Neural progenitor cell (in vitro differentiated cells): ENCODE data around the gene RERE. TPM values are rescaled to one million over a fixed set of nuclear protein-coding genes. Genes with fewer than 3 reads are reported as not detected.

ENCODE experiments used
- DNase-seq: peaks from one replicate; pipeline ENCODE4 v3.0.0-alpha.2; 2016; ENCODE audit warnings: low spot score
- H2AFZ ChIP-seq: fragments of 200-600 bp; sonication (generic); replicated peaks from 2 replicates; pipeline ENCODE4 v1.6.1; 2016; ENCODE audit warnings: antibody characterized with exemption
- H3F3A ChIP-seq: fragments of 200-600 bp; sonication (generic); 2 replicates; pipeline ENCODE4 v1.6.1; 2016; ENCODE audit warnings: antibody characterized with exemption, low read depth
- H3K27ac ChIP-seq: fragments of 200-600 bp; sonication (generic); 2 replicates; pipeline ENCODE4 v1.5.1; 2016; ENCODE audit warnings: mild to moderate bottlenecking
- H3K27me3 ChIP-seq: fragments of 200-600 bp; sonication (generic); 2 replicates; pipeline ENCODE4 v1.6.1; 2016; ENCODE audit warnings: mild to moderate bottlenecking, moderate library complexity
- H3K36me3 ChIP-seq: fragments of 200-600 bp; sonication (generic); 2 replicates; pipeline ENCODE4 v1.5.1; 2016
- H3K4me1 ChIP-seq: fragments of 200-600 bp; sonication (generic); 2 replicates; pipeline ENCODE4 v1.6.1; 2016; ENCODE audit warnings: mixed run types
- H3K4me2 ChIP-seq: fragments of 200-600 bp; sonication (generic); 2 replicates; pipeline ENCODE4 v1.6.1; 2016
- H3K4me3 ChIP-seq: fragments of 200-600 bp; sonication (generic); 2 replicates; pipeline ENCODE4 v1.5.1; 2016
- H3K79me2 ChIP-seq: fragments of 200-600 bp; sonication (generic); 2 replicates; pipeline ENCODE4 v1.6.1; 2016; ENCODE audit warnings: low read depth
- H3K9ac ChIP-seq: fragments of 200-600 bp; sonication (generic); 2 replicates; pipeline ENCODE4 v1.6.1; 2016
- H3K9me3 ChIP-seq: fragments of 200-600 bp; sonication (generic); 2 replicates; pipeline ENCODE4 v1.5.1; 2016; ENCODE audit warnings: low read depth
- H4K20me1 ChIP-seq: fragments of 200-600 bp; sonication (generic); 2 replicates; pipeline ENCODE4 v1.6.1; 2016; ENCODE audit warnings: low read depth
- H3K27ac Mint-ChIP-seq: 3 replicates; pipeline ENCODE4 v1.8.0; 2021; ENCODE audit warnings: mixed read lengths
- H3K27me3 Mint-ChIP-seq: 2 replicates; pipeline ENCODE4 v1.8.0; 2022; ENCODE audit warnings: low read depth, mild to moderate bottlenecking, inconsistent platforms, moderate library complexity, mixed read lengths; ENCODE audit not compliant: insufficient read depth
- H3K36me3 Mint-ChIP-seq: 3 replicates; pipeline ENCODE4 v1.8.0; 2021; ENCODE audit warnings: mixed read lengths
- H3K4me1 Mint-ChIP-seq: 3 replicates; pipeline ENCODE4 v1.8.0; 2021; ENCODE audit warnings: mixed read lengths
- H3K4me3 Mint-ChIP-seq: 3 replicates; pipeline ENCODE4 v1.8.0; 2021; ENCODE audit warnings: mild to moderate bottlenecking, moderate library complexity, mixed read lengths
- H3K9me3 Mint-ChIP-seq: 3 replicates; pipeline ENCODE4 v1.8.0; 2020; ENCODE audit warnings: mixed read lengths
- EZH2 ChIP-seq: fragments of 200-600 bp; sonication (generic); IDR thresholded peaks from 2 replicates; pipeline ENCODE4 v1.6.1; 2017; ENCODE audit warnings: antibody characterized with exemption, mild to moderate bottlenecking, moderate library complexity
- EZH2phosphoT487 ChIP-seq: fragments of 200-600 bp; sonication (generic); IDR thresholded peaks from 2 replicates; pipeline ENCODE4 v1.6.1; 2017; ENCODE audit warnings: antibody characterized with exemption
- total RNA-seq: library from RNA; depleted of rRNA; stranded (reverse); fragments of >200 nt; gene quantifications from 2 replicates; pipeline ENCODE4 v1.2.3, GENCODE V29; 2015; ENCODE audit warnings: low replicate concordance
- TF ChIP-seq, protein P1 (sequence below): fragments of 200-600 bp; sonication (generic); IDR thresholded peaks from 2 replicates; pipeline ENCODE4 v1.5.1; 2017; ENCODE audit warnings: antibody characterized with exemption, mild to moderate bottlenecking

The RERE gene
- total RNA-seq, 1 donor from 2014 or later: 29.8 TPM

DNA sequence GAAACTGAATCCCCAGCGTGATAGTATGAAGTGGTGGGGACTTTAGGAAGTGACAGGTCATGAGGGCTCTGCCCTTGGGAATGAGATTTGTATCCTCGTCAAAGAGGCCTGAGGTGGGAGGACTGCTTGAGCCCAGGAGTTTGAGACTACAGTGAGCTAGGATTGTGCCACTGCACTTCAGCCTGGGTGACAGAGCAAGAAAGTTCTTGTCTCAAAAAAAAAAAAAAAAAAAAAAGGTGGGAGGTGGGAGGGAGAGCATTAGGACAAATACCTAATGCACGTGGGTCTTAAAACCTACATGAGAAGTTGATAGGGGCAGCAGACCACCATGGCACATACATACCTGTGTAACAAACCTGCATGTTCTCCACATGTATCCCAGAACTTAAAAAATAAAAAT, 24.0 kb upstream of the RERE start:
- H3K9ac ChIP-seq: no peak overlapping the region
- H3K27ac ChIP-seq: no peak overlapping the region
- peaks cover 11% of the 10 kb centered on the region for H3K27me3 Mint-ChIP-seq
- H3K9me3 Mint-ChIP-seq: peaks cover 17% of the 10 kb centered on the region
- TF ChIP-seq, protein P1, sequence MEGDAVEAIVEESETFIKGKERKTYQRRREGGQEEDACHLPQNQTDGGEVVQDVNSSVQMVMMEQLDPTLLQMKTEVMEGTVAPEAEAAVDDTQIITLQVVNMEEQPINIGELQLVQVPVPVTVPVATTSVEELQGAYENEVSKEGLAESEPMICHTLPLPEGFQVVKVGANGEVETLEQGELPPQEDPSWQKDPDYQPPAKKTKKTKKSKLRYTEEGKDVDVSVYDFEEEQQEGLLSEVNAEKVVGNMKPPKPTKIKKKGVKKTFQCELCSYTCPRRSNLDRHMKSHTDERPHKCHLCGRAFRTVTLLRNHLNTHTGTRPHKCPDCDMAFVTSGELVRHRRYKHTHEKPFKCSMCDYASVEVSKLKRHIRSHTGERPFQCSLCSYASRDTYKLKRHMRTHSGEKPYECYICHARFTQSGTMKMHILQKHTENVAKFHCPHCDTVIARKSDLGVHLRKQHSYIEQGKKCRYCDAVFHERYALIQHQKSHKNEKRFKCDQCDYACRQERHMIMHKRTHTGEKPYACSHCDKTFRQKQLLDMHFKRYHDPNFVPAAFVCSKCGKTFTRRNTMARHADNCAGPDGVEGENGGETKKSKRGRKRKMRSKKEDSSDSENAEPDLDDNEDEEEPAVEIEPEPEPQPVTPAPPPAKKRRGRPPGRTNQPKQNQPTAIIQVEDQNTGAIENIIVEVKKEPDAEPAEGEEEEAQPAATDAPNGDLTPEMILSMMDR: no peak
- no peak for TF ChIP-seq EZH2
- TF ChIP-seq EZH2phosphoT487: no peak
- no peak overlapping the region for H3K27ac Mint-ChIP-seq
- H3K36me3 Mint-ChIP-seq: no peaks in the 10 kb centered on the region
- no peak overlapping the region for H3K4me2 ChIP-seq
- no peaks in the 10 kb centered on the region for H3K9me3 ChIP-seq
- no peaks in the 10 kb centered on the region for H4K20me1 ChIP-seq
- H3K4me3 ChIP-seq: no peak overlapping the region
- no peaks in the 10 kb centered on the region for H3K27me3 ChIP-seq
- H3K4me1 Mint-ChIP-seq: peaks cover 18% of the 10 kb centered on the region
- no peaks in the 10 kb centered on the region for H3K36me3 ChIP-seq
- no peaks in the 10 kb centered on the region for H3F3A ChIP-seq
- DNase-seq: no peak
- H3K79me2 ChIP-seq: no peaks in the 10 kb centered on the region
- H3K4me3 Mint-ChIP-seq: no peak overlapping the region
- H2AFZ ChIP-seq: no peak overlapping the region
- no peaks in the 10 kb centered on the region for H3K4me1 ChIP-seq

DNA sequence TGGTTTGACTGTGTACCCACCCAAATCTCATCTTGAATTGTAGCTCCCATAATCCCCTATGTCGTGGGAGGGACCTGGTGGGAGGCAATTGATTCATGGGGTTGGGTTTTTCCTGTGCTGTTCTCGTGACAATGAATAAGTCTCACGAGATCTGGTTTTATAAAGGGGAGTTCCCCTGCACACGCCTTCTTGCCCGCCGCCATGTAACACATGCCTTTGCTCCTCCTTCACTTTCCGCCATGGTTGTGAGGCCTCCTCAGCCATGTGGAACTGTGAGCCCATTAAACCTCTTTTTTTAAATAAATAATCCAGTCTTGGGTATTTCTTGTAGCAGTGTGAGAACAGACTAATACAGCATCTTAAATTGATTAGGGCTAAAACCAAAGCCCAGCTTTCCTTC, 22.6 kb upstream of the RERE start:
- H4K20me1 ChIP-seq: no peaks in the 10 kb centered on the region
- no peak overlapping the region for H3K27ac ChIP-seq
- no peaks in the 10 kb centered on the region for H3K79me2 ChIP-seq
- Mint-ChIP-seq H3K4me1 (peaks cover 17% of the 10 kb centered on the region), H3K27ac (no peak overlapping the region), H3K27me3 (peaks cover 10% of the 10 kb centered on the region), H3K9me3 (peaks cover 17% of the 10 kb centered on the region), H3K36me3 (no peaks in the 10 kb centered on the region), H3K4me3 (no peak overlapping the region)
- no peak overlapping the region for H3K4me2 ChIP-seq
- no peak for DNase-seq
- H2AFZ ChIP-seq: no peak overlapping the region
- H3K36me3 ChIP-seq: no peaks in the 10 kb centered on the region
- H3K9ac ChIP-seq: no peak overlapping the region
- TF ChIP-seq EZH2 (no peak), EZH2phosphoT487 (no peak)
- TF ChIP-seq, protein P1: no peak
- no peaks in the 10 kb centered on the region for H3K27me3 ChIP-seq
- H3K4me3 ChIP-seq: no peak overlapping the region
- H3F3A ChIP-seq: no peaks in the 10 kb centered on the region
- no peaks in the 10 kb centered on the region for H3K4me1 ChIP-seq
- H3K9me3 ChIP-seq: no peaks in the 10 kb centered on the region

DNA sequence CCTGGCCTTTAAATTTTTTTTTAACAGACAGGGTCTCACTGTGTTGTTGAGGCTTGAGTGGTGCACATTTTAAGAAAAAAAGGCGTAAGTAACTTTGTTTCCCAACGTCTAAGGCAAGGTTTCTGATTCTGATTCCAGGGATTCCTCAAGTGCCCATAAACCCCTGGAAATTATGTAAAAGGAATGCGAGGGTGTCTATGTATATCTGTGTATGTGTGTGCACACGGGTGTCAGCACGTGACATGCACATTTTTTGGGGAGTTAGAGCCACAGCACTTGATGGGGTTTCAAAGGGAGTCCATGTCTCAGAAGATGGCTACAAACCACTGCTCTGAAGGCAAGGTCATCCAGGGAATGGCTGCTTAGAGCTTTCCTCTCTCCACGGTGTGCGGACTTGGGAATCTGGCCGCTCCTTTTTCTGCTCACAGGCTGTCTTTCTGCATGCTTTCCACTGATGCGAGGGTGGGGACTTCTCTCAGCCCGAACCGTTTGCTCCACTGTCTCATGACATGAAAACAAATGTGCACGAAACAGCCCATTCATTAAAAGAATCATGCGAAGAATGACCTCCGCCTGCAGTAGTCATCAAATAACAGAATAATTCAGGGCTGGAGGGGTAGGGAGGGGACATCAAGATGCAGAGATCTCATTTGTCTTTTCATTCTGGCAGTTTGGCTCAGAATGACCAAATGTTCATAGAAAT, 18.7 kb upstream of the RERE start:
- H4K20me1 ChIP-seq: no peaks in the 10 kb centered on the region
- Mint-ChIP-seq H3K27me3 (peaks cover 11% of the 10 kb centered on the region), H3K4me1 (peaks cover 9% of the 10 kb centered on the region), H3K36me3 (no peaks in the 10 kb centered on the region), H3K4me3 (no peak overlapping the region), H3K27ac (no peak overlapping the region), H3K9me3 (peaks cover 10% of the 10 kb centered on the region)
- H3K4me2 ChIP-seq: no peak overlapping the region
- no peaks in the 10 kb centered on the region for H3K27me3 ChIP-seq
- H3K27ac ChIP-seq: no peak overlapping the region
- no peaks in the 10 kb centered on the region for H3K79me2 ChIP-seq
- no peak for TF ChIP-seq EZH2
- TF ChIP-seq, protein P1: no peak
- no peak for TF ChIP-seq EZH2phosphoT487
- H3K9ac ChIP-seq: no peak overlapping the region
- no peak for DNase-seq
- no peaks in the 10 kb centered on the region for H3K9me3 ChIP-seq
- no peak overlapping the region for H3K4me3 ChIP-seq
- no peak overlapping the region for H2AFZ ChIP-seq
- no peaks in the 10 kb centered on the region for H3F3A ChIP-seq
- no peaks in the 10 kb centered on the region for H3K36me3 ChIP-seq
- H3K4me1 ChIP-seq: no peaks in the 10 kb centered on the region
